CD4-positive, alpha-beta T cell treated with Interferon gamma for 1 hour (primary cell): ENCODE measurements around the gene C2orf81.
"Not testable (repeated sequence)": the region's sequence is repeated elsewhere in the genome, so short reads cannot be mapped to it uniquely, and the experiment has no call there.

ENCODE experiments used
- DNase-seq: peaks from one replicate; pipeline ENCODE4 v3.0.0-alpha.2; 2020

C2orf81 gene

DNA sequence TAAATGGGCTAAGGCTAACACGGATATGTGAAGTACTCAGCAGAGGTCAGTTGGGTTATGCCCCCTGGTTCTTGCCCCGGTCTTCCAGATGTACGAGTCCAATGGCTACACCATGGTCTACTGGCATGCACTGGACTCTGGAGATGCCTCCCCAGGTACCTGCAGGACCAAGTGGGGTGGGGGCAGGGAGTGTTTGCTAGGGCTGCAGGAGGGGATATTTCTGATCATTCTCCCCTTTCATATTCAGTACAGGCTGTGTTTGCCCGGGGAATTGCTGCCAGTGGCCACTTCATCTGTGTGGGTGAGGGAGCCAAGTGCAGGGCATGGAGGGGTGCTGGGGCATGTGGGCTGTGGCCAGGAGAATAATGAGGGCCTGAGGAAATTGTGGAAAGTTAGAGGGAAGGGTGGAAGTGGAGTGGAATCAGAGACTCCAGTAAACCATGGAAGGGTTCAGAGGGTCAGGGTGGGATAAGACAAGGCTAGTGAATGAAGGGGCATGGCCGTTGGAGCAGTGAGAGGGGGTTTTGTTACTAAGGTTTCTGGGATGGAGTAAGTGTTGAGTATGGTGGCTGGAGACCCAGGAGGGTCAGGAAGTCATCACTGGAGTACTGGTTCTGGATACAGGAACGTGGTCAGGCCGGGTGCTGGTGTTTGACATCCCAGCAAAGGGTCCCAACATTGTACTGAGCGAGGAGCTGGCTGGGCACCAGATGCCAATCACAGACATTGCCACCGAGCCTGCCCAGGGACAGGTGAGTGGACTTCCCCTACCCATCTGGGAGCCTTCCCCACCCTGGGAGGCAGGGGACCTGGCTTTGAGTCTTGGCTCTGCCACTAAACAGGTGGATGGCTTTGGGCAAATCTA, 2.0 kb upstream of the C2orf81 start:
- DNase-seq, result no peak

DNA sequence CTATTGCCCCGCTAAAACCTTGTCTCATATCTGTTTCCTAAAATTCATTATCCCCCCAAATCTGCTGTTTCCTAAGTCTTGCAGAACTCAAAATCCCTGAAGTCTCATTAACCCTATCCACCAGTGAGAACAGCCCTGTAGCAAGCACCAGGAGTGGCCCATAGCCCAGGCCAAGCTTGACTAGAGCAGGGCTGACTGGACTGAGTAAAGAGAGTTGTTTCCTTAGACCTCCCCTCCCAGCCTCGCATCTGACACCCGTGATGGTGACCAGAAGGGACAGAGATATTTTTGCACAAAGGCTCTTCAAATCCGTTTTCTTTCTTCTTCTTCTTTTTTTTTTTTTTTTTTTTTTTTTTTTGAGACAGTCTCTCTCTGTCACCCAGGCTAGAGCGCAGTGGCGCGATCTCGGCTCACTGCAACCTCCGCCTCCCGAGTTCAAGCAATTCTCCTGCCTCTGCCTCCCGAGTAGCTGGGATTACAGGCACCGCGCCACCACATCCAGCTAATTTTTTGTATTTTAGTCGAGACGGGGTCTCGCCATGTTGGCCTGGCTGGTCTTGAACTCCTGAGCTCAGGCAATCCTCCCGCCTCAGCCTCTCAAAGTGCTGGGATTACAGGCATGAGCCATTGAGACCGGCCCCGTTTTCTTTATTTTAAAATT, 846 bp downstream of the C2orf81 start:
- DNase-seq, result not testable (repeated sequence)

- DNase-seq, result no peak
These were observed 1.4 kb downstream of the C2orf81 start for GRCh38 chr2:74420006-74420405.

DNA sequence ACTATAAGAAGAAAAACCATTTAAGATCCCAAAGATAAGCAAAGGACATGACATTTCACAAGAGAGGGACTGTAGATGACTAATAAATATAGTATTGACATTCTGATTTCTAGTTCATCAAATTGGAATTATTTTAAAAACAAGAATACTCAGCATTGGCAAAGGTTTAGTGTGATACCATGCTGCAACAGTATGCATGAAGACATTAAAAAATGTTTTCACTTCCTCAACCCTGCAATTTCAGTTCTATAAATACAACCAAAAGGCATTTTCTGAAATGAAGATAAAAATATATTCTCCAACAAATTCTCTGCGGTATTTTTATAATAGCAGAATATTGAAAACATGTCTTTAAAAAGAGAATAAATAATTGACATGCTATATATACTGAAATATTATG, 2.1 kb downstream of the C2orf81 start:
- no peak for DNase-seq

GRCh38 chr2:74418312-74418711, 3.1 kb downstream of the C2orf81 start:
- no peak for DNase-seq

DNA sequence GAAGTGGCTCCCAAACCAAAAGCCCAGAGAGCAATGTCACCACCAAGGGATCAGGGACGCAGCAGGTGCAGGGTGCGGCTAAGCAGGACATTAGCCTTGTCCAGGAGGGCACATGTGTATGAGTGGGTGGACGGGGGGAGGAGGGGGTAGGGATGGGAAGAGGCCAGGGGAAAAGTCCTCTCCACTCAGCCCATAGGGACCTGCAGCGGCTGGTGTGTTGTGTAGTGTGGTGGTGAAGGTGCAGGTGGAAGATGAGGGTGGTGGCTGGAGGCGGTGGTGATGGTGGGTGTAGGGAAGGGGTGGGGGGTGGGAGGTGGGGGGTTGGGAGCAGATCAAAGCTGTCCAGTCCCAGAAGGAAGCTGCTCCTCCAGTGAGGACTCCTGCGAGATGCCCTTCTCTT, 3.7 kb downstream of the C2orf81 start:
- DNase-seq, result no peak

DNA sequence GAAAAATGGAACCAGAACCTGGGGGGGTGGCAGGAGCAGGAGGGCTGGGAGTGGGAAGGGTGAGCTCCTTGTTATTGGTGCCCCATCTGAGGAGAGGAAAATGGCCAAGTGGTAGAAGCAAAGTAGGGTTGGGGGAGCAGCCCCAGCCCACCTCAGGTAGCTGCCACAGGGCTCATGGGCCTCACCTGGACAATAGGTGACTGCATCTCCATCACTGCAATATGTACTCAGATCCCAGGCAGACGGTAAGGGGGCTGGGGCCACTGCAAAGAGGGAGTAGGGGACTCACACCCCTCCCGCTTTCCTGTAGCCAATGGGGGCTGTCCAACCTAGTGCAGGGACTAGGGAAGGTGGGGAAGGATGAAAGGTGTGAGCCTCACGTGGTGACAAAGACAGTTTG, 4.2 kb downstream of the C2orf81 start:
- DNase-seq, result no peak

- no peak for DNase-seq
These were observed 4.6 kb downstream of the C2orf81 start for GRCh38 chr2:74416778-74417177.

GRCh38 chr2:74415762-74416395, 5.5 kb downstream of the C2orf81 start:
- no peak for DNase-seq

DNA sequence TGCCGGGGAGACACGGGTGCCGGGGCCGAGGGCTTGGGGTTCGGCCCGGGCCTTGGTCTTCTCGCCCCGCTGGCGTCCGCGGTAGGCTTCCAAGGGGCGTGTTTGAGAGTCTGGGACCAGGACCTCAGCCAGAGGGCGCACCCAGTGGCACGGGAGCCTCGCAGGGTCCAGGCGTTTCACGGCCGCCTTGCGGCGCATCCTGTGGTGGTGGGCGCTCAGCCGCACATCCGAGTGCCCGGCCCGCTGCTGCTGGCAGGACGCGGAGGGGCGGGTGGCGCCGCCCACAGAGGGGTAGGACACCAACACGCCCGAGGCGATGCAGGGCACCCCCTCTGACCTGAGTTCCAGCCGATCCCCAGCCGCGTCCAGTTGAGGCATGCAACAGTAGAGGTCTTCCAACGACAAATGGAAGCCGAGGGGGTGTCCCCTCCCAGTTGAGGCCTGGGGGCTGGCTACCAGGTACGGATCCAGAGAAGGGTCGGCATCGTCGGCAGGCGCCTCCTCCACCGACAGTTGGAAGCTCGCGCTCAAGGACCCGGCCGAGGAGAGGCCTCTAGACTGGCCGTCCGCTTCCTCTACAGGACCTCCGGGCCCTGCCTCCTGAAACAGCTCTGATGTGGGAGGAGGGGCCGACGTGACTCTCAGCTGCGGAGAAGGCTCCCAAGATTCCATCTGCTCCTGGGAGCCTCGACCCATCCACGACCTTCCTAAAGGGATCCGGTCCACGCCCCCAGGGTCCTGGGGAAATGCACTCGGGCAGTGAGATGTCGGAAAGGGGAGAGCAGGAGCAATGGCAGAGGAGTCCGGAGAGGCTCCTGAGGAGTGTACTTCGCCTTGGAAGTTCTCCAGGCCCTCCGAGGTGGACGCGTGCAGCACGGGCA, 6.3 kb downstream of the C2orf81 start:
- peak; percentile 23 for DNase-seq

DNA sequence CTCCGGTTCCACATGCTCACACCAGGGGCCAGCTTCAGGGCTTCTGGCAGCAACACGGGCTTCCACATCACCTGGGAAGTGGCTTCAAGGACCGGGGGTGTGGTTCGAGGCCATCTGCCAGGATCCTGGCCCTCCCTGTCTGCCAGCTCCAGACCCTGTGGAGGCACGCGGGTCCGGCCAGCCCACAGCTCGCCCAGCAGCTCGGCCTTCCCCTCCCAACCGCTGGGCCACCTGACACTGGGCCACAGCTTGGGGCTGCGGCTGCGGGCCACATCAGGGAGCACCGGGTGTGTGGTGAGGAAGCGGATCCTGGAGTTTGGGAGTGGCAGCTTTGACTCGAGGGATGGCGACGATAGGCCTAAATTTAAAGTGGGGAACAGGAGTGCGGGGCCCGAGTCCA, 7.0 kb downstream of the C2orf81 start:
- no peak for DNase-seq

DNA sequence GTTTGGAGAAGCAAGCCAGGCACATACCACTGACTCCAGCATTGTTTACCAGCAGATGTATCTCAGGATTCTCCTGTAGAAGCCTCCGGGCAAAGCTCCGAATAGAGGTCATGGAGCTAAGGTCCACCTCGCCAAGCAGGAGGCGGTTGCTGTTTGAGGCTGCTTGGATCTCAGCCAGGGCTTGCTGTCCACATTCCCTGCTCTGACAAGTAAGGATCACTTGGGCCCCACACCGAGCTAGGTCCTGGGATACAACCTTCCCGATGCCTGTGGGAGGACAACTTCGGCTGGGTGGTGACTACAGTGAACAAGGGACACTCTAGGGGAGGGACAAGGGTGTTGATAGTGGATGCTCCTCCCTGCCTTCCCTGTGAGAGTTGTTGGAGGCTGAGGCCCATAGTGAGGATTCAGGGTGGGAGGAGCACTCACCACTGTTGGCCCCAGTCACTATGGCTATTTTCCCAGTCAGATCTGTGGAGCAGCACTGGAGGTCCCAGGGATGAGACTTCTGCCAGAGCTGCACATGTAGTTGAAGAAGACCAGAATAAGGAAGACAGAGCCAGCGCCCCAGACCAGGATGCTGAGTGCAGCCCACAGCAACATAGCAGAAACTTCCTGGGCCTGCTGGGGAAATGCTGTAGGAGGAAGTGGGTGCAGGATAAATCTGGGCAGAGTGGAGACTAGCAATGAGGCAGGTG, 8.3 kb downstream of the C2orf81 start:
- DNase-seq, result no peak

DNA sequence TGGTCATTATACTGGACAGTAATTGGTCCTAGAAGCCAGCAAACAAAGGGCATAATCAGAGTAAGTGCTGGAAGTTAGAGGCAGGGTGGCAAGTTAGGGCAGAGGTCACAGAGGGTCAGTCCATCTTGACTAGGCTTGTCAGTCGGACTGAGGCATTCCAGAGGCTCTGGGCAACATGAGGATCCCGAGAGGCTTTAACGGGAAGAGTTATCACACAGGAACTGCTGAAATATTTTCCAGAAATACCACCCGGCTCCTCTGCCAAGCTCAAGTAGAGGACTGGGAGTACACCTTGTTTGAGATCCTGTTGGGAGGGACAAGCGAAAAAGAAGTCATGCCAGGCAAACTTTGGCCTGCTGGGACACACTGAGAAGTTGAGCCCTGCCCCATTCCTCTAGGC, 13.7 kb downstream of the C2orf81 start:
- no peak for DNase-seq

DNA sequence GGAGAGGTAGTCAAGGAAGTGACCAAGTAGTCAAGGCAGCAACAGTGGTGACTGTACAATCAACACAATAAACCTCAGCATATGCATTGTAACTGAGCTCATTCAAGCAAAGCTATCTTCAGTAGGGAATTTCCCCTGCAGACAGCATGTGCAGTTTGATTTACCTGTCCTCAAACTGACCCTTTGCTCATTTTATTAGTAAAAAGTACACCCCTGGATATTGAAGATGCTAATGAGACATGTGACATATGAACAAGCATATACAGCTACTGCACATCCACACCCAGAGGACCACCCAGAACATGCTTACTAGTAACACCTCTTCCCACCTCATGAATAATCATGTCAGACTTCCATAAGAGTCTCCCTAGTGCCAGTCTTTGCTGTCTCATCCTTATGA, 15.4 kb downstream of the C2orf81 start:
- no peak for DNase-seq

GRCh38 chr2:74401891-74402290, 19.5 kb downstream of the C2orf81 start:
- DNase-seq, result no peak

DNA sequence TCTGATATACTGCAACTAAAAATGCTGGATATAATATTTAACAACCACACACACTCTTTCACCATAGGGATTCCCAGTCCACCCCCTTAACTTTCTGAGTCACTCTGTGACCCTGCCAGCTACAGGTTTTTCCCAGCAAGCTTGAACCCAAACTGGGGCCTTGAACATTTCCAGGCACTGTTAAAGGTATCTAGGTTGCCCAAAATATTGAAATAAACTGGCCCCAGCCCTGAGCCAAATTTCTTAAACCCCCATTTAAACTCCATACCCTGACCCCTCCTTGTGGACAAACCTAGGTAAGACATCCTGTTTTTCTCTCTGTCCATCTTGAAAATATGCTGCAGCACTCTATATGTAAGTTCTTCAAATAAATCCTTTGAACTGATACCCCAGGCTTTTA, 21.6 kb downstream of the C2orf81 start:
- DNase-seq, result no peak

DNA sequence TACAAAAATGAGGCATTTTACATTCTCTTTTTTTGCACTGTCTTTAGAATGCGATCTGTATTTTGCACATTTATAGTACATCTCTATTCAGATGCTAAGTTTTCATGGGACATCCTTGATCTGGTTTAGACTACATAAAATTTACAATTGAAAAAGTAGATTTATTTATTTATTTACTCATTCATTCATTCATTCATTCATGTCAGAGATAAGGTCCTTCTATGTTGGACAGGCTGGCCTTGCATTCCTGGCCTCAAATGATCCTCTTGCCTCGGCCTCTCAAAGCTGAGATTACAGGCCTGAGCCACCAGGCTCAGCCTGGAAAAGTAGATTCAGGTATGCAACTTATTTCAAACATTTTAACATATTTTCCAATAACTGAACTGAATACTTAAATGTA, 25.3 kb downstream of the C2orf81 start:
- DNase-seq, result no peak

- no peak for DNase-seq
These were observed 27.9 kb downstream of the C2orf81 start for GRCh38 chr2:74393525-74393924.

- no peak for DNase-seq
These were observed 29.0 kb downstream of the C2orf81 start for GRCh38 chr2:74392449-74392743.

DNA sequence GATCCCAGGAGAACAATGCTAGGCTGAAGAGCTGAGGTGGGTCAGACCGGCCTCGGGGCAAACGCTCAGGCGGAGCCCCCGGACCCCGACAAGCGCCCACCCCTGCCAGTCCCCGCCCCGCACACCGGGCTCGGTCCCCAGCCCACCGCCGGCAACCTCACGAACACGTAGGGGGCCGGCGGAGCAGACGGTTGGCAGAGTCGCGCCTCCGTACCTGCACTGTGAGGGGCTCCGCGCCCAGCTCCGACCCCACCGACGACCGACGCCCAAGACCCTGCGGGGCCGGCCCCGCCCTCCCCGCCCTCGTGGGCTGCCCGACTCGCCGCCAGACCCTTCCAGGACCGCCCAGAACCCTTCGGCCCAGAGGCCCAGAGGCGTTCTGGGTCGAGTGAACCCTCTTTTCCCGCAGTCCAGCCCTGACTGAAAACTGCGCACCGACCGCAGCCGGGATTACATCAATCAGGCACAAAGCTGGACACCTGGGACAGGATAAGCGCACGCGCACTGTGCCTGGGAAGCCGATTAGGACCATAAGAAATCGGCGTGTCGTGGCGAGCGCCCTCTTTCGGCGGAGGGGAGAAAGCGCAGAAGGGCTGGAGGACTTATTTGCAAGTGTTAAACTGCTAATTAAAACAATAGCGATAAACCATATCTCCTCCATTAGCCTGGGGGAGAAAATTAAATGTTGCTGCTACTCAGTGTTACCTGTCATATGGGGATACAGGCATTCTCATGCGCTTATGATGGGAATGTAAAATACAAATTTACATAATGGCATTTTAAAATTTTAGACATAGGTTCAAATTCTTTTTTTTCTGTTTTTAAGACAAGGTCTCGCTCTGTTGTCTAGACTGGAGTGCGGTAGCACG, 29.6 kb downstream of the C2orf81 start:
- DNase-seq, result peak; percentile 92

DNA sequence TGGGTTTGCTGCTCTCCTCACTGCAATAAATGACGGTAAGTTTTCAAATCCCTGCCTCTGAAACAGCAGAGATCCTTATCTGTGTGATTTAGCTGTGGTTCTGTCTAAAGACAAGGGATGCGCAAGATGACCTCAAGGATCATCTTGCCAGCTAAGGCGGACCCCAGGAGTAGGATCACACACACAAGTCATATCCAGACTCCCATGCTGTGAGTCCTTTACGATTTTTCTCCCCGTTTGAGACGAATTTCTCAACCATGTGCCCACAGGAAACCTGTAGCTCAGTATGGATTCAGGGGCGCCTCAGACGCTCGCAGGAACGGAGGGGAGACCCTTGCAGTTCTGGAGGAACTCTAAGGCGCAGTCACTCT, 30.2 kb downstream of the C2orf81 start:
- no peak for DNase-seq

DNA sequence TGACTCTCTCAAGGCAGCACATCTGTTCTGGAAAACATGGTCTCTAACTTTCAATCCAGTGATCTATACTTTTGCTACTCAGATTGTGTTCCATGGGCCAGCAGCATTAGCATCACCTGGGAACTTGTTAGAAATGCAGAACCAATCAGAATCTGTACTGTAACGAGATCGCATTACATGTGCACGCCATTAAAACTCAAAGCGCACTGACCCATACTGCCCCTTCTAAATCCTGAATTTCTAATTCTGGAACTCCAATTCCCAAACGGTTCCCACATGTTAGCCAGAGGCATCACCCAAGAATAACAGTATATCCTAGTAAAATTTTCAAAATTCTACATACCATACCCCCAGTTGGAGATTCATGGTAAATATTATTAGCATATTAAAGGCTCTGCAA, 30.8 kb downstream of the C2orf81 start:
- DNase-seq, result no peak
